Measurements from ENCODE around the gene BTC. TPM values are rescaled to one million over a fixed set of nuclear protein-coding genes. Genes with fewer than 3 reads are reported as not detected.

The BTC gene
- polyA plus RNA-seq, 1 donor from 2014 or later = not detected

DNA sequence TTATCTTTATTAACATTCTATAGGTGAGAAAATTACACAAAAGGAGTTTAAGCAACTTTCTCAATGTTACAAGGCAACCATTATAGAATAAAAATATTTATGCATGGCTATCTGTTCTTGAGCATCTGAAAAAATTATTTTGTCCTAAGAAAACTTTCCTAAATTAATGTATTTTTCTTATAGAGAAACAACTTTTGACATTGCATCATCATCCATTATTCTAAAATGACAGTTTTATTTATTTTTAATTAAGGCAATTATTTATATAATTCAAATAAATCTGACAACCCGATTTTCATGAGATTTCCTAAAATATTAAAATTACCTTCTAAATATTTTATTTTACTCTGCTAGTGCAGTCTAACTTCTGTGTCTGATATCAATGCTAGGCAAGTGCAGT, 4.8 kb downstream of the BTC start:
- peaks cover 12% of the 10 kb centered on the region for H3K27me3 ChIP-seq (ENCODE audit: insufficient read depth, low read depth, low read length)
- H3K9ac ChIP-seq (ENCODE audit: low read length) = no peak overlapping the region
- no peak overlapping the region for H3K4me2 ChIP-seq (ENCODE audit: low read length)
- H3K9me3 ChIP-seq (ENCODE audit: low read length) = no peaks in the 10 kb centered on the region
- H3F3A ChIP-seq (ENCODE audit: insufficient read depth, low read length, poor library complexity, severe bottlenecking) = no peaks in the 10 kb centered on the region
- H4K20me1 ChIP-seq (ENCODE audit: insufficient read depth) = no peaks in the 10 kb centered on the region
- H2AFZ ChIP-seq (ENCODE audit: low read depth, low read length) = no peak overlapping the region
- H3K36me3 ChIP-seq (ENCODE audit: insufficient read depth, low read length) = no peaks in the 10 kb centered on the region
- TF ChIP-seq EP300 (conservative IDR thresholded peaks at IDR 0.05; ENCODE audit: poor library complexity, severe bottlenecking) = no peak
- TF ChIP-seq MXI1 (conservative IDR thresholded peaks at IDR 0.05; ENCODE audit: poor library complexity, severe bottlenecking) = no peak
- no peak for TF ChIP-seq REST (IDR thresholded peaks at IDR 0.05; ENCODE audit: borderline replicate concordance)
- TF ChIP-seq POLR2AphosphoS5 (IDR thresholded peaks at IDR 0.05) = no peak
- no peak for TF ChIP-seq RAD21 (conservative IDR thresholded peaks at IDR 0.05)
- TF ChIP-seq EZH2 (IDR thresholded peaks at IDR 0.05; ENCODE audit: borderline replicate concordance, insufficient read depth, low read length, poor library complexity, severe bottlenecking) = no peak
- TF ChIP-seq SMC3 (conservative IDR thresholded peaks at IDR 0.05; ENCODE audit: poor library complexity) = no peak
- no peak for TF ChIP-seq CTCF (IDR thresholded peaks at IDR 0.05; ENCODE audit: poor library complexity, severe bottlenecking)
- TF ChIP-seq TAF1 (IDR thresholded peaks at IDR 0.05; ENCODE audit: low read depth) = no peak
- no peak overlapping the region for H3K27ac ChIP-seq (ENCODE audit: low read length)
- no peaks in the 10 kb centered on the region for H3K9me2 ChIP-seq (ENCODE audit: insufficient read depth, low read length)
- no peak overlapping the region for H3K4me3 ChIP-seq (ENCODE audit: low read length)
- no peaks in the 10 kb centered on the region for H3K79me2 ChIP-seq (replicated peaks; ENCODE audit: insufficient read depth, low read length)

DNA sequence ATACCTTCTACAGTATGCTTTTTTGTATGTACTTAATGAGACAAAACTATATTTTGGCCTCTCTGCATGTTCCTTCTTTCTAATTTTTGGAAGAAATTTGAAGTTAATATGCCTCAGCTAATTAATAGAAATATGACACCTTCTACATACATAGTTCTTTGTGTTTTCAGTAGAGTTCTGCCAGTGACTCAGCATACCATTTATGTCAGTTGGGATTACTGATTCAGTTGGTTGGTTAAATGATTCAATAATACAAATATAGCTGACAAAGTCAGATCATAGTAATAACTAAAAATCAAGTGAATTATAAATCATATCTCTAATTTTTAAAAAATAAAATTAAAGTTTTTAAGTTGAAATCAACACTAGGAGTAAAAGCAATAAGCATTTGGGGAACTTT, 16.8 kb downstream of the BTC start:
- Histone ChIP-seq H3K9me2 (ENCODE audit: insufficient read depth, low read length) (no peaks in the 10 kb centered on the region), H3K9ac (ENCODE audit: low read length) (no peak overlapping the region), H3K9me3 (ENCODE audit: low read length) (no peaks in the 10 kb centered on the region), H3F3A (ENCODE audit: insufficient read depth, low read length, poor library complexity, severe bottlenecking) (no peaks in the 10 kb centered on the region), H3K27ac (ENCODE audit: low read length) (no peak overlapping the region), H3K79me2 (replicated peaks; ENCODE audit: insufficient read depth, low read length) (no peaks in the 10 kb centered on the region), H4K20me1 (ENCODE audit: insufficient read depth) (no peaks in the 10 kb centered on the region), H3K4me3 (ENCODE audit: low read length) (no peak overlapping the region), H3K4me2 (ENCODE audit: low read length) (no peak overlapping the region), H3K36me3 (ENCODE audit: insufficient read depth, low read length) (no peaks in the 10 kb centered on the region), H2AFZ (ENCODE audit: low read depth, low read length) (no peak overlapping the region), H3K27me3 (ENCODE audit: insufficient read depth, low read depth, low read length) (no peaks in the 10 kb centered on the region)
- TF ChIP-seq TAF1 (IDR thresholded peaks at IDR 0.05; ENCODE audit: low read depth) (no peak), EZH2 (IDR thresholded peaks at IDR 0.05; ENCODE audit: borderline replicate concordance, insufficient read depth, low read length, poor library complexity, severe bottlenecking) (no peak), POLR2AphosphoS5 (IDR thresholded peaks at IDR 0.05) (no peak), CTCF (IDR thresholded peaks at IDR 0.05; ENCODE audit: poor library complexity, severe bottlenecking) (no peak), REST (IDR thresholded peaks at IDR 0.05; ENCODE audit: borderline replicate concordance) (no peak), SMC3 (conservative IDR thresholded peaks at IDR 0.05; ENCODE audit: poor library complexity) (no peak), RAD21 (conservative IDR thresholded peaks at IDR 0.05) (no peak)

Measured in neural cell (in vitro differentiated cells).